HCT116 (cell line): ENCODE data around the gene RBM15B.

Experiments used
- ATF3 ChIP-seq: IDR thresholded peaks from 2 replicates; pipeline ENCODE4 v1.6.1; 2012
- EZH2phosphoT487 ChIP-seq: fragments of 200-600 bp; IDR thresholded peaks from 2 replicates; pipeline ENCODE4 v1.6.1; 2018; ENCODE audit warnings: antibody characterized with exemption, borderline replicate concordance
- POLR2A ChIP-seq: IDR thresholded peaks from 2 replicates; pipeline ENCODE4 v1.7.0; 2011; ENCODE audit warnings: borderline replicate concordance; ENCODE audit not compliant: insufficient read depth, insufficient read length; ENCODE audit errors: extremely low read depth
- TF ChIP-seq, protein P1 (sequence below), 3 experiments: fragments of 200-600 bp in 1 of 3; sonication (generic) in 1 of 3; IDR thresholded peaks in 2 of 3; conservative IDR thresholded peaks in 1 of 3; 2 replicates each; pipeline ENCODE4 v1.5.1; 2012 to 2017; ENCODE audit warnings: low read depth in 2 of 3, low read length in 2 of 3, antibody characterized with exemption in 1 of 3, borderline replicate concordance in 1 of 3, control low read depth in 1 of 3, mild to moderate bottlenecking in 1 of 3, mixed read lengths in 1 of 3, mixed run types in 1 of 3, moderate library complexity in 1 of 3; ENCODE audit not compliant: insufficient read depth in 1 of 3
- TF ChIP-seq, protein P2 (sequence below): IDR thresholded peaks from 2 replicates; pipeline ENCODE4 v1.6.1; 2012; ENCODE audit warnings: low read depth

- TF ChIP-seq, protein P1, sequence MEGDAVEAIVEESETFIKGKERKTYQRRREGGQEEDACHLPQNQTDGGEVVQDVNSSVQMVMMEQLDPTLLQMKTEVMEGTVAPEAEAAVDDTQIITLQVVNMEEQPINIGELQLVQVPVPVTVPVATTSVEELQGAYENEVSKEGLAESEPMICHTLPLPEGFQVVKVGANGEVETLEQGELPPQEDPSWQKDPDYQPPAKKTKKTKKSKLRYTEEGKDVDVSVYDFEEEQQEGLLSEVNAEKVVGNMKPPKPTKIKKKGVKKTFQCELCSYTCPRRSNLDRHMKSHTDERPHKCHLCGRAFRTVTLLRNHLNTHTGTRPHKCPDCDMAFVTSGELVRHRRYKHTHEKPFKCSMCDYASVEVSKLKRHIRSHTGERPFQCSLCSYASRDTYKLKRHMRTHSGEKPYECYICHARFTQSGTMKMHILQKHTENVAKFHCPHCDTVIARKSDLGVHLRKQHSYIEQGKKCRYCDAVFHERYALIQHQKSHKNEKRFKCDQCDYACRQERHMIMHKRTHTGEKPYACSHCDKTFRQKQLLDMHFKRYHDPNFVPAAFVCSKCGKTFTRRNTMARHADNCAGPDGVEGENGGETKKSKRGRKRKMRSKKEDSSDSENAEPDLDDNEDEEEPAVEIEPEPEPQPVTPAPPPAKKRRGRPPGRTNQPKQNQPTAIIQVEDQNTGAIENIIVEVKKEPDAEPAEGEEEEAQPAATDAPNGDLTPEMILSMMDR (IDR thresholded peaks at IDR 0.05 in 2 of 3, conservative IDR thresholded peaks at IDR 0.05 in 1 of 3; ENCODE audit: borderline replicate concordance in 1 of 3, insufficient read depth in 1 of 3, low read depth in 2 of 3, low read length in 2 of 3), result no peak
- TF ChIP-seq, protein P2, sequence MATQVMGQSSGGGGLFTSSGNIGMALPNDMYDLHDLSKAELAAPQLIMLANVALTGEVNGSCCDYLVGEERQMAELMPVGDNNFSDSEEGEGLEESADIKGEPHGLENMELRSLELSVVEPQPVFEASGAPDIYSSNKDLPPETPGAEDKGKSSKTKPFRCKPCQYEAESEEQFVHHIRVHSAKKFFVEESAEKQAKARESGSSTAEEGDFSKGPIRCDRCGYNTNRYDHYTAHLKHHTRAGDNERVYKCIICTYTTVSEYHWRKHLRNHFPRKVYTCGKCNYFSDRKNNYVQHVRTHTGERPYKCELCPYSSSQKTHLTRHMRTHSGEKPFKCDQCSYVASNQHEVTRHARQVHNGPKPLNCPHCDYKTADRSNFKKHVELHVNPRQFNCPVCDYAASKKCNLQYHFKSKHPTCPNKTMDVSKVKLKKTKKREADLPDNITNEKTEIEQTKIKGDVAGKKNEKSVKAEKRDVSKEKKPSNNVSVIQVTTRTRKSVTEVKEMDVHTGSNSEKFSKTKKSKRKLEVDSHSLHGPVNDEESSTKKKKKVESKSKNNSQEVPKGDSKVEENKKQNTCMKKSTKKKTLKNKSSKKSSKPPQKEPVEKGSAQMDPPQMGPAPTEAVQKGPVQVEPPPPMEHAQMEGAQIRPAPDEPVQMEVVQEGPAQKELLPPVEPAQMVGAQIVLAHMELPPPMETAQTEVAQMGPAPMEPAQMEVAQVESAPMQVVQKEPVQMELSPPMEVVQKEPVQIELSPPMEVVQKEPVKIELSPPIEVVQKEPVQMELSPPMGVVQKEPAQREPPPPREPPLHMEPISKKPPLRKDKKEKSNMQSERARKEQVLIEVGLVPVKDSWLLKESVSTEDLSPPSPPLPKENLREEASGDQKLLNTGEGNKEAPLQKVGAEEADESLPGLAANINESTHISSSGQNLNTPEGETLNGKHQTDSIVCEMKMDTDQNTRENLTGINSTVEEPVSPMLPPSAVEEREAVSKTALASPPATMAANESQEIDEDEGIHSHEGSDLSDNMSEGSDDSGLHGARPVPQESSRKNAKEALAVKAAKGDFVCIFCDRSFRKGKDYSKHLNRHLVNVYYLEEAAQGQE, result no peak
- TF ChIP-seq EZH2phosphoT487 (no peak), ATF3 (no peak), POLR2A (no peak)
Measured at GRCh38 chr3:51408021-51408420, 16.9 kb downstream of the RBM15B start.
